Hematopoietic multipotent progenitor cell treated with erythropoietin and hydrocortisone succinate and interleukin-3 and kit ligand, for 15 days (in vitro differentiated cells): ENCODE measurements around the gene MCHR1.
"Not testable (repeated sequence)": the region's sequence is repeated elsewhere in the genome, so short reads cannot be mapped to it uniquely, and the experiment has no call there.

Source experiments
- DNase-seq: peaks from one replicate; pipeline ENCODE4 v3.0.0-alpha.2; 2015; ENCODE audit warnings: low spot score

MCHR1 gene

GRCh38 chr22:40679249-40679963, at the start of gene MCHR1:
MCHR1 (plus strand) TSS chr22:40679484; CDS start chr22:40679653, 169 bp downstream.
- no peak for DNase-seq

- DNase-seq, result no peak
Observed at GRCh38 chr22:40631925-40632324, 47.4 kb upstream of the MCHR1 start.

GRCh38 chr22:40633036-40633435, 46.2 kb upstream of the MCHR1 start:
- DNase-seq, result no peak

- DNase-seq, result no peak
Observed at GRCh38 chr22:40634119-40634903, 45.0 kb upstream of the MCHR1 start.

GRCh38 chr22:40635043-40635939, 44.0 kb upstream of the MCHR1 start:
- DNase-seq, result no peak

GRCh38 chr22:40635940-40636379, 43.3 kb upstream of the MCHR1 start:
- DNase-seq, result no peak

GRCh38 chr22:40636380-40637182, 42.7 kb upstream of the MCHR1 start, which contains the start of gene MRTFA:
MRTFA (minus strand) TSS chr22:40636719.
- peak; percentile 100 for DNase-seq

GRCh38 chr22:40637183-40638150, 41.8 kb upstream of the MCHR1 start:
- peak; percentile 65 for DNase-seq

- DNase-seq, result no peak
Observed at GRCh38 chr22:40638261-40638660, 41.0 kb upstream of the MCHR1 start.

- no peak for DNase-seq
Observed at GRCh38 chr22:40641269-40641668, 38.0 kb upstream of the MCHR1 start.

- DNase-seq, result no peak
Observed at GRCh38 chr22:40642316-40642715, 37.0 kb upstream of the MCHR1 start.

- DNase-seq, result no peak
Observed at GRCh38 chr22:40645579-40646197, 33.6 kb upstream of the MCHR1 start.

- no peak for DNase-seq
Observed at GRCh38 chr22:40648386-40648785, 30.9 kb upstream of the MCHR1 start.

- DNase-seq, result peak; percentile 37
Observed at GRCh38 chr22:40651057-40651456, 28.2 kb upstream of the MCHR1 start.

GRCh38 chr22:40651563-40652501, 27.5 kb upstream of the MCHR1 start:
- peak; percentile 98 for DNase-seq

GRCh38 chr22:40653361-40653760, 25.9 kb upstream of the MCHR1 start:
- DNase-seq, result no peak

GRCh38 chr22:40654522-40655167, 24.6 kb upstream of the MCHR1 start:
- peak; percentile 48 for DNase-seq

- not testable (repeated sequence) for DNase-seq
Observed at GRCh38 chr22:40655941-40656340, 23.3 kb upstream of the MCHR1 start.
